ENCODE results near the gene GALNTL6.

DNA sequence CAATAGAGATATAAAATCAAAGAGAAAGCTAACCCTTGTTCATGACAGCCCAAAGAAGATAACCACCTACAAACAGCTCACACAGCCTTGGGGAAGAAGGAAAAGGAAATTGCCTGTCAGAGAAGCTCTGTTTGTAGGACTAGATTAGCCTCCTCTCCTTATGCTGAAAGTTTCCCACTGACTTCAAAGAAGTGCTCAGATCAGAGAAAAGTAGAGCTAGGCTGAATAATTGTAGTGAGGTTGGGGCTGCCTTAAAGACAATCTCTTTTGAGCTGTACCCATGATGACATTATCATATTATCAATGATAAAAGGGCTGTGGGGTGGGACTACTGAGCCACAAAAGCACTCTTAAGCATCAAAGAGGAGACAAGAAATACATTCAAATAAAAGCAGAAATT is 1132.4 kb downstream of the GALNTL6 start:
- TF ChIP-seq USF2 (IDR thresholded peaks at IDR 0.05; ENCODE audit: low read depth, low read length) (no peak), BHLHE40 (IDR thresholded peaks at IDR 0.05; ENCODE audit: low read depth, low read length) (no peak), POLR2A (IDR thresholded peaks at IDR 0.05; ENCODE audit: low read depth, low read length) (no peak), ELK1 (IDR thresholded peaks at IDR 0.05; ENCODE audit: borderline replicate concordance, low read depth, low read length) (no peak), RFX5 (IDR thresholded peaks at IDR 0.05; ENCODE audit: low read depth, low read length) (no peak), MAZ (IDR thresholded peaks at IDR 0.05; ENCODE audit: borderline replicate concordance, low read depth, low read length) (no peak), RAD21 (IDR thresholded peaks at IDR 0.05; ENCODE audit: low read length) (no peak), SMC3 (IDR thresholded peaks at IDR 0.05; ENCODE audit: low read depth, low read length) (no peak)
- TF ChIP-seq, protein P1, sequence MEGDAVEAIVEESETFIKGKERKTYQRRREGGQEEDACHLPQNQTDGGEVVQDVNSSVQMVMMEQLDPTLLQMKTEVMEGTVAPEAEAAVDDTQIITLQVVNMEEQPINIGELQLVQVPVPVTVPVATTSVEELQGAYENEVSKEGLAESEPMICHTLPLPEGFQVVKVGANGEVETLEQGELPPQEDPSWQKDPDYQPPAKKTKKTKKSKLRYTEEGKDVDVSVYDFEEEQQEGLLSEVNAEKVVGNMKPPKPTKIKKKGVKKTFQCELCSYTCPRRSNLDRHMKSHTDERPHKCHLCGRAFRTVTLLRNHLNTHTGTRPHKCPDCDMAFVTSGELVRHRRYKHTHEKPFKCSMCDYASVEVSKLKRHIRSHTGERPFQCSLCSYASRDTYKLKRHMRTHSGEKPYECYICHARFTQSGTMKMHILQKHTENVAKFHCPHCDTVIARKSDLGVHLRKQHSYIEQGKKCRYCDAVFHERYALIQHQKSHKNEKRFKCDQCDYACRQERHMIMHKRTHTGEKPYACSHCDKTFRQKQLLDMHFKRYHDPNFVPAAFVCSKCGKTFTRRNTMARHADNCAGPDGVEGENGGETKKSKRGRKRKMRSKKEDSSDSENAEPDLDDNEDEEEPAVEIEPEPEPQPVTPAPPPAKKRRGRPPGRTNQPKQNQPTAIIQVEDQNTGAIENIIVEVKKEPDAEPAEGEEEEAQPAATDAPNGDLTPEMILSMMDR (conservative IDR thresholded peaks at IDR 0.05; ENCODE audit: low read depth, low read length), result no peak
